ENCODE results near the gene GMPPA.

The GMPPA gene

DNA sequence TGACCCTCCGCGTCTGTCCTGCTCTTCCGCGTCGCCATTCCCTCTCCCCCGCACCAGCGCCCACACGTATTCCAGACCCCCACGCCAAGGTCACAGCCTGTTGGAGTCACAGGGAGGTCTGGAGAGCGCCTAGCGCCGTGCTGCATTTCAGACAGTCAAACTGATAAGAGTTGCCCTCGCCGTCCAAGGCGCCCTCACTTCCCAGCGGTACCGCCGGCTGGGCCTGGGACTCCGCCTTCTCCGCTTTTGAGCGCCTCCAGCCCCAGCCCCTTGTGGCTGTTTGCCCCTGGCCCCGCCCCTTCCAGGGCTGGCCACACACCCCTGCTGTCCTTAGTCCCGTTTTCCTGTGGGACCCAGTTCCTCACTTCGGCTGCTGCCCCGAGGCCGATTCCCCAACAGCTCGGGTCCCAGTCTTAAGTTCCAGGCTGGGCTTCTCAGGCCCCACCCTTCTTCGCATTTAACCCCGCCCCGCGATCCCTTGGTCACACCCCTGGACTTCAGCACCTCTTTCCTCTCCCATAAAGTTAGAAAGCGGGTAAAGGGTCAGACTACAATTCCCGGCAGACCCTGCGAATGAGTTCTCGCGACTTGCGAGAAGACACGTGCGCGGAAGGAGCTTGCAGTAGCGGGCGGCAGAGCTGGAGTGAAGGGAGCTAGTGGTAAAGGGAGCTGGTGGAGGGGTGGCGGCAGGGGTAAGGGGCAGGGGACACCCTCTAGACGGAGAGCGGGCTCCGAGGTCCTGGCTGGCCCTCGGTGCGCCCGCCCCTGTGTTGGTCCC is at the start of gene GMPPA:
Gene GMPPA, plus strand, starts transcription at position 612 of the 778 bp plus-strand sequence. CDS start 1,085 bp downstream, outside the sequence.
- DNase-seq (ENCODE audit: low read depth in 2 of 2, low spot score in 1 of 2), result peak; percentile 77 to 78

DNA sequence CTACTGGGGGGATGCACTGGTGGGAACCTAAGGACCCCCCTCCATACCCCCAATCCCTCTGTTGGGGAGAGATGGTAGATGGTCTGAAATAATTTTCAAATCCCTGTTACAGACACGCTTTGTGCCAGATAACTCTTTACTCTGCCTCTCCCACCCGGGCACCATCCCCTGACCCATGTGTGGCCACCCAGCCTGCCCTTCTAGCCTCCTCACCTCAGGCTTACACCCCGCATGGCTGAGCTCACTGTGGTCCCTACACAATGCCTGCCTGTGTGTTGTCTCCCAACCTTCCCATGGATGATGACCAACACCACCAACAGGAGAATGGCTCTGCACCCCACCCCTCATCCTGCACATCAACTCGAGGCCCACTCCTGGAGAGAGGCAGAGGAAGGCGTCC is 49.1 kb upstream of the GMPPA start:
- DNase-seq (ENCODE audit: low read depth in 2 of 2, low spot score in 1 of 2), result no peak

DNA sequence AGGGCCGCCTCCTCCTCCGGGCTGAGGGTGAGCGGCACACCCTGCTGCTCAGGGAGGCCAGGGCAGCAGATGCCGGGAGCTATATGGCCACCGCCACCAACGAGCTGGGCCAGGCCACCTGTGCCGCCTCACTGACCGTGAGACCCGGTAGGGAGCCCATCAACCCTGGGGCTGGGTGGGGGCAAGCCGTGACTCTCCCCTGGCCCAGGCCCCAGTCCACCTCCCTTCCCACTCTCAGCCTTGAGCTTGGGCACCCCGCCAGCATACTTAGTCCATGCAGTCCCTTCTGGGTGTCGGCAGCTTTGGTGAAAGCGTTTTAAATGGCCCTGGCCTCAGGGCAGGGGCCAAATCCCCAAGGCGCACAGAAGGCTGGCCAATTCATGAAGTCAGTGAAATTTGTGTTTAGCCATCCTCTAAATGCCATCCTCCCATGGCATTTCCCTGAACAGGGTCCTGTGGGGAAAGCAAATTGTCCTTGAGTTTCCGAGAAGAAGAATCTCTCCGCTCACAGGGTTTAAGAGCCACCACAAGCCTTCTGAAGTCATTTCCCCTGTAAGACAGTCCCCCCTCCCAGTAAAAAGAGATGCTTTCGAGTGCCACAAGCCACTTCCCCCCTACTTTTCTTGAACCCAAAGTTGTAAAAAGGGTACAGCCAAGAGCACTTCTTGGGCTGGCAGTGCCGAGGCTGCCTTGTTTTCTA is 46.9 kb upstream of the GMPPA start:
- DNase-seq (ENCODE audit: low read depth in 2 of 2, low spot score in 1 of 2), result no peak

DNA sequence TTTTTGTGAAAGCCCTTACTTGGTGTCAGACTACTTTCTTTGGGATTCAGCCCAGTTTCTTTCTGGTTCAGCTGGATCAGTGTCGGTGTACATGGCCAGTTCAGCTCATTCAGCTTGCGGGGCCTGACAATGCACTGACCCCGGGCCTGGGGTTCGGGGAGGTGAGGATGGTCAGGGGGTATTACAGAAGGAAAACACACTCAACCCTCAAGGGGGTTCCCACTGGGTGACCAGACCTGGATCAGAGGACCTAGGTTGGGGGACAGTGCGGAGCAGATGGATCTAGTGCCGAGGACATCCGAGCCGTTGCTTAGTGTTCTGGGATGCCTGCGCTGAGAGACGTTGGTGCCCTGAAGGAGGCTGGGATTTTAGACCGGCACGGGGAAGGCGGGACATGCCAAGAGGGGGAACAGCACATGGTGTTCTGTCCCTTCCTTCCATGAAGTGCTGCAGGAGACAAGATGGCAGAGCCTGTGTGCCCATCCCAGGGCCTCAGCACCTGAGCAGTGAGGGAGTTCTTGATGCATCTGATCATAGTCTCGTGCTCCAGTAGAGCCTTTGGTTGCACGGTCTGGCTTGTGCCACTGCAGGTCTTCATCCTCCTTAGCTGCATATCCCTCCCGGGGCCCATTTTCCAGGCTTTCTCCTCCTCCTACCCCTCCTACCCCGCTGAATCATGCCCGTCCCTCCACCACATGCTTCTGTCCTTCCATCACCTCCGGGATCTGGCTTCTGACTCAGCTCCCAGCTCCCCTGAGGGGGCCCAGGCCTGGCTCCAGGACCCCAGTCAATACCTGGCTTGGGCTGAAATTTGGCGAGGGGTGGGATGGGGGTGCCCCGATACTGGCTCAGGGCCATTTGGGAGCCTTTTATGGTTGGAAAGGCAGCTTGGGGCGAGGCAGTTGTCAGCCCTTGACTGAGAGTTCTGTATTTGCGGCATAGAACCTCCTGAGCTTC is 46.1 kb upstream of the GMPPA start:
- no peak for DNase-seq (ENCODE audit: low read depth in 2 of 2, low spot score in 1 of 2)

DNA sequence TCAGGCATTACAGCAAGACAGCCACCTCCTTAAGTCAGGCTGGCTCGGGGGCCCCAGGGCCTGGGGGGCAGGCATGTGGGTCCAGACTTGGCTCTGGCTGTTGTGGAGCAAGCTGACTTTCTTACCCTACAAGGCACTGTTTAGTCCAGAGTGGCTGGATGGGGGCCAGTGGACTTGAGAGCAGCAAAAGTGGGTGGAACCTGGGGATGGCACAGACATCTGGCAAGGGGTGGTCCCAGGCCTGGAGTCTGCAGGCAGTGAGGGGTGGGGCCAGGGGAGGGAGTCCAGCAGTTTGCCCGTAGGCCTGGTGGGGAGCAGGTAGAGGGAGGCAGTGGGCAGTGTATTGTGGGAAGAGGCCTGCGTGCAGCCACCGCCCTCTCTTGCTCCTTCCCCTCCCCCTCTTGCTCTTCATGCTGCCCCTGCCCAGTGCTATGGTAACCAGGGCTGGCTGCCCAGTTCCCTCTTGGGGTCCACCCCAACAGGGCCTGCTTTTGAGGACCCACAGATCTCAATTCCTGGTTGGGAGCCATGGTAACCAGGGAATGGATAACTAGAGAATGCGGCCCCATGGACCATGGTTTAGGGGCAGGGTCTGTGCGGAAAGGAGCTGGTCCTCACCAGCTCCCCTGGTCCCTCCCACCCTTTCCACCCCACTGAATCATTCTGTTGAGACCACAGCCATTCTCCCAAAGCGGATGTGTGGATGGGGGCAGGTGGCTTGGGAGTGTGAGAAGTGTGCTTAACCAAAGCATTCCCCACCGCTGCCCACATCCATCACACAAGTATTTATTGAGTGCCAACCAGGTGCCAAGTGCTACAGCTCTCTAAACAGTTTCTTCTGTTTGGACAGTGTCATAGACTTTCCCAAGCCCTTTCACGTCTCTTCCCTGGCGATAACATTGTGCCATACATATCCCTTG is 44.8 kb upstream of the GMPPA start:
- DNase-seq (ENCODE audit: low read depth in 2 of 2, low spot score in 1 of 2), result no peak

DNA sequence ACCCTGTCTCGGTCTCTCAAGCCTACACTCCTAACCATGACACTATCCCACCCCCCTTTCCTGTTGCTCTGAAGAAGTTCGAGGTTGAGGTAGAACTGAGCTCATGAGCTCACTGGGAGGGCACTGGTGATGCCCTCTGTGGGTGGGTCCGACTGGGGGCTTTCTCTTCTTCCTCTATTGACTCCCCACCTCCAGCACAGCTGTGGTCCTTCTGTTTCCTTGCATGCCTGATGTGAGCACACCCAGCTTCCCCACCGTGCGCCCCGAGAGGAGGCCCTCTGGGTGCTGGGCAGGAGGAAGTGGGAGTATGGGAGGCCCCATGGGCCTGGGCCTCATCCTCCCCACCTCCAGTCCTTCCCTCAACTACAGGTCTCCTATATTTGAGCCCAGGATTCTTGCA is 43.1 kb upstream of the GMPPA start:
- DNase-seq (ENCODE audit: low read depth in 2 of 2, low spot score in 1 of 2), result no peak

DNA sequence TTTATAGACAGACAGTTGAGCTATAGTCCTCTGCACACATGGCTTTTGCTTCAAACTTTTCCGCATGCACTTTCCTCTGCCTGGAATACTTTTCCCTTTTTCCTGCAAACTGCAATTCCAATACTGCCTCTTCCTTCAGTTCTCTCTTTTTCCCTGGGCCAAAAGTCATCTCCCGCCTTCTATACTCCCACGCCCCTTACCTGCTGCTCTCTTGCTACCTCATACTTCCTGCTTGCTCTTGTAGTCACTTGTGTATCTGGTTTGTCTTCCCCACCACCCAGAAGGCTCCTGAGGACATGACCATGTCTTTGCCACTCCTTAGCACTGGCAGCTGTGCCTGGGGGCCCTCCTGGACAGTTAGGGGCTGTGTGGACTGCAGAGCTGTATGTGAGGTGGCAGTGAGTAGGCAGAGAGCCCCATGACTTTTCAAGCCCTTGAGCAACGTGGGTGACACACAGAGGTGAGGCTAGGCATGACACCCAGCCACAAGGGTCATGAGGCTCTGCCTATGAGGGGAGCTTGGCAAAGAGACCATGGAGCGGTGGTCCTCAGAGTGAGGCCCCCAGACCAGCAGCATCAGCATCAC is 40.8 kb upstream of the GMPPA start:
- DNase-seq (ENCODE audit: low read depth in 2 of 2, low spot score in 1 of 2), result no peak

DNA sequence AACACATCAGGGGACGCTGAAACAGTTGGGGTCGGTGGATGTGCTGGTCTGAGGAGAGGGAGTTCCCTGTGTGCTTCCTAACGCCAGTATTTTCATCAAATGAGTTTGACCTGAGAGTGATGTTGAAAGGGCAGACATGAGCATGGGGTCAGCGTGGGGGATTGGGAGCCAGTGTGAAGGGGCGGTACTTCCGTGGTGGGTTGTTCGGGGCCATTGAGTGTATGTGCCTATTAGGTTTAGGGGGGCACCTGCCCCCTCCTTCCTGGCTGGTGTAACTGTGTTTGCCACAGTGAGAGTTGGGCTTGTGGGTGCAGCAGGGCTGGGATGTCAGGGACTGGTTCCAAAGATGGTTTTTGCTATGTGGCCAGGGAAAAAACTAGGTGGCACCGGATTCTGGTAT is 39.7 kb upstream of the GMPPA start:
- no peak for DNase-seq (ENCODE audit: low read depth in 2 of 2, low spot score in 1 of 2)

DNA sequence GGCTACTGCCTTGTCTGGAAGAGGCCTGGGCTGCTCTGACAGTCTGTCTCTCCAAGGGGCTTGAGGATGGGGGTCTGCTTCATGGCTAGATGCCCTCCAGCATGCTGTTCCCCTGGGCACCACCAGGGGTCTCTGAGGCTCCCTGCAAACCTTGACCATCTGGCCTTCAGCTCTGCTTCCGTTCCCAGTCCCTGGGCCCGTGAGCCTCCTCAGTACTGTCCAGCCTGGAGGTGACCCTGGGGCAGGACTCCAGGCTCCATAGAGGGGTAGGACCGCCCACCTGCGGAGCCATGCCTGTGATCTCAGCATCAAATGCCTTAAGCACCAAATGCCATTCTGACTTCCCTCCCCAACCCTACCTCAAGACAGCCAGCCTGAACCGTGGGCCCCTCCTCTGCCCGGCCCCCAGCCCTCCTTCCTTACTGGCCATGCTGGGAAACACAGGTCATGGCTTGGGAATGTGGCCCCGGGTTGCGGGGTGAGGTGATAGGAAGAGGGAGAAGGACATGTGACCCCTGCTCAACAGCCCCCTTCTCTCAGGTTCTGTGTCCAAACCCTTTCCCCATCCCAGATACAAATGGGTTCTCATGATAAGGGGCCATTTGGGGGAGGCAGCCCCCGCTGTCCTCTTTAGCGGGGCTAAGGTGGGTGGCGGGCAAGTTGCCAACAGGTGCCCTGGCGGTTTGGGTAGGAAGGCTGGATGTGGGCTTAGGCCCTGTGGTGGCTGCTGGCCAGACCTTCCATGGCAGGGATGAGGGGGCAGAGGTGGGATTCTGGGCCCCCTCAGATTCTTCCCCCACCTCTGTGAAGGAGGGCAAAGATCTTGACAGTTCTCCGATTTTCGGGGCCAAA is 39.0 kb upstream of the GMPPA start:
- DNase-seq (ENCODE audit: low read depth in 2 of 2, low spot score in 1 of 2), result no peak

DNA sequence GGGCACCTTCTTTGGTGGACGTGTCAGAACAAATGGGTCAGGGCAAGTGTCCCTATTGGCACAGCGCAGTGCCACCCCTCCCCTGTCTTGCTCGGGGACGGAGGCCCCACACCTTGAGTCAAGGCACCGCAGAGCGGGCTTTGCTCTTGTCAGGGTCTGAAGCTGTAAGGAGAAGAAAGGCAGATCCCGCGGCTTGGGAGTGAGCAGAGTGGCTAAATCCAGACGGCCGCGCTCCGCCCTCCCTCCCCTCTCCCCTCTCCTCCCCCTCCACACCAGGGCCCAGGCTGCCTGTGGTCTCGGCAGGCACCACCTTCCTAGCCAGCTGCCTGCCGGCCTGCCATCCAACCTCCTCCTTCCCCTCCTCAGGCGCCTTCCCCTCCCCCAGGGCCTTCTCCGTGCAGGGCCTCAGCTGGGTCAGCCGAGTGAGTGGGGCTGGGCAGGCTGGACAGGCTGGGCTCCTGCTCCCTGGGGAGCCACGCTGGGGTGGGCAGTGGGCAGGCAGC is 38.2 kb upstream of the GMPPA start:
- no peak for DNase-seq (ENCODE audit: low read depth in 2 of 2, low spot score in 1 of 2)

DNA sequence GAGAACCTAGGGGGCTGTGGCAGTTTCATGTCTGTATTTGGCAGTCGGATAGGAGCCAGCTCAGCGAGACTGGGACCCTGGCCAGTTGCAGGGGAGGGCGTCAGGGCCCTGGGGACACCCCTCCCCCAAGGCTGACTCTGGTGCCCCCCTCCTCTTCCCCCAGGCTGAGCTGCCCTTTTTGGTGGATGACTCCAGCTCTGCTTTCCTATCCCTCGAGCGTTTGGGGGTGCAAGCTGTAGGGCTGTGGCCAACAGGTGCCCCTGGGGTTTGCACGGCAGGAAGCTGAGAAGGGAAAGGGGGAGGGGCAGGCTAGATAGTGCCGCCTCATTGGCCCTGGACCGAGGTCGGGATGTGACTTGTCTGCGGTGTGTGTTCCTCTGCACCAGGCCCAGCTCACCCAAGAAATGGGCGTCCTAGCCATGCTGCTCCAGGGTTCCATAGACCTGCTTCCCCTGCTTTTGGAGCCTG is 37.6 kb upstream of the GMPPA start:
- DNase-seq (ENCODE audit: low read depth in 2 of 2, low spot score in 1 of 2), result no peak

DNA sequence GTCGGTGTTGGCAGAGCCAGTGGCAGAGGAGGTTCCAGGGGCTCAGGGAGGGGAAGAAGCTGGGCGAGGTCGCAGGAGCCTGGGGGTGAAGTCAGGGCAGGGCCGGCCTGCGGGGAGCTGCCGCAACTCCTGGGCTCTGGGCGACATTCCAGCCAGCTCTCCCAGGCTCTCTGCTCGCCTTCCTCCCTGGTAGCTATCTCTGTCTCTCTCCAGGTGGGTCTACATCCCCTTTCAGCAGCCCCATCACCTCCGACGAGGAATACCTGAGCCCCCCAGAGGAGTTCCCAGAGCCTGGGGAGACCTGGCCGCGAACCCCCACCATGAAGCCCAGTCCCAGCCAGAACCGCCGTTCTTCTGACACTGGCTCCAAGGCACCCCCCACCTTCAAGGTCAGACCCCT is 37.0 kb upstream of the GMPPA start:
- no peak for DNase-seq (ENCODE audit: low read depth in 2 of 2, low spot score in 1 of 2)

DNA sequence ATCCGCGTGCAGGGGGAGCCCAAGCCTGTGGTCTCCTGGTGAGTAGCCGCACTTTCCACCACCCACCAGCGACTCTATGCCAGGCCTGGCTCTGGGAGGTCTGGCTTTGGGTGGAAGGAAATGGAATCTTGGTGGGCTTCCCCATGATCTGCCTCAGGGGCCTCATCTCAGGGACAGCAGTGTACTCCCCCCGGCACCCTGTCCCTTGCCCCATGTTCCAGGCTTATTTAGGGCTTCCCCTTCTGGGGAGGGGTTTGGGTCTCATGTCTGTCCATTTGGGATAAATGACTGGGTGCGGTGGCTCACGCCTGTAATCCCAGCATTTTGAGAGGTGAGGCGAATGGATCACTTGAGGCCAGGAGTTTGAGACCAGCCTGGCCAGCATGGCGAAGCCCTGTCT is 36.3 kb upstream of the GMPPA start:
- DNase-seq (ENCODE audit: low read depth in 2 of 2, low spot score in 1 of 2), result no peak

DNA sequence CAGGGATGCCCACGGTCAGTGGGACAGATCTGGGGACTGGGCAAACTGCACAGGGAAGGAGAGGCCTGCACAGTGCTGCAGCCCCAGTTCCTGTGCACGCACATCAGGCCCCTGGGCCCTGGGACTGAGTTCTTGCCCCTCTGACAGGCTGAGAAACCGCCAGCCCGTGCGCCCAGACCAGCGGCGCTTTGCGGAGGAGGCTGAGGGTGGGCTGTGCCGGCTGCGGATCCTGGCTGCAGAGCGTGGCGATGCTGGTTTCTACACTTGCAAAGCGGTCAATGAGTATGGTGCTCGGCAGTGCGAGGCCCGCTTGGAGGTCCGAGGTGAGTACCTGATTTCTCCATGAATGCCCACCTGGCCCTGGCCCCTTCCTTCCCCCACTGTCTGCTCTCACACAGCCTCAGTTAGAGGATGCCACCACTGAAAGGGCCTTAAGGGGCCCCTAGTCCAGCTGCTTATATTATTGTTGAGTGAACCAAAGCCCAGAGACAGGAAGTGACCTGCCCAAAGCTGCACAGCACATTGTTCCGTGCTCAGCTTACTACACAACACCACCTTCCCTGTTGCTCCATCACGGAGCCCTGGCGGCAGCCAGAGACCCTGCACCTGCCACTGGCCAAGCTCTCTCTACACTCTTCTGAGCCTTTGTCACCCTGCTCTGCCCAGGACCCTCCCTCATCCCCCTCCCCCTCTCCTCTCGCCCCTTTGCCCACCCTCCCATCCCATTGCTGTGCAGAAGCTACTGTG is 34.2 kb upstream of the GMPPA start:
- no peak for DNase-seq (ENCODE audit: low read depth in 2 of 2, low spot score in 1 of 2)

DNA sequence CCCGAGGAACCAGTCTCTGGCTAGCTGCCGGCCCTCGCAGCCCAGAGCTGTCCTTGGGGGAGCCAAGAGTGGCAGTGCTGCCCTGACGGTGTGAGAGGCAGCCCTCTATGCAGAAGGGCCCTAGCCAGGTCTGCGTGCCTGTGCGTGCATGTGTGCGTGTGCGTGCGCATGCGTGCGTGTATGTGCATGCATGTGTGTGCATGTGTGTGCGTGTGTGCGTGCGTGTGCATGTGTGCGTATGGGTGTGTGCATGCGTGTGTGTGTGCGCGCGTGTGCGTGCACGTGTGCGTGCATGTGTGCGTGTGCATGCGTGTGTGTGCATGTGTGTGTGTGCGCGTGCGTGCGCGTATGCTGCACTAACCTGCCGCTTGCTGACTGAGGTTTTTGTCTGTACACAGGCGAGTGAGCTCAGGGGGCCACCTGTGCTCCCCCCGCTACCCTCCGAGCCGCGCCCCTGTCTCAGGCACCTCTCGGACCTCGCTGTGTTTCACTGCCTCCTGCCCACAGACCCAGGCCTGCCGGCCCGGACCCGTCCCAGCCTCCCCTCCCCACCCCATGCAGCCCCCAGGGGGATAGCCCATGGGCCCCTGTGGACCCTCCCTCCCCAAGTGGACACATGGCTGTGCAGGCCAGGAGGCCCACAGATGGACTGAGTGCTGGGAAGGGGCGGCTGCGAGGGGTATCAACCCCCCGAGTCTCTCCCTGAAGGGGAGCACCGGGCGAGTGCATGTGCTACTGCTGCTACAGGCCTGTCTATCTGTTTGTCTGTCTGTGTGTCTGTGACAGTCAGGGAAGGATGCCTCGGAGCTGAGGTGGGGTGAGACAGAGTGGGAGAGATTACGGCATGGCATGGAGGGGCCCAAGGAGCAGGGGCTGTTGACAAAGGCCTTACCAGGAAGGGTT is 32.8 kb upstream of the GMPPA start:
- DNase-seq (ENCODE audit: low read depth in 2 of 2, low spot score in 1 of 2), result no peak

DNA sequence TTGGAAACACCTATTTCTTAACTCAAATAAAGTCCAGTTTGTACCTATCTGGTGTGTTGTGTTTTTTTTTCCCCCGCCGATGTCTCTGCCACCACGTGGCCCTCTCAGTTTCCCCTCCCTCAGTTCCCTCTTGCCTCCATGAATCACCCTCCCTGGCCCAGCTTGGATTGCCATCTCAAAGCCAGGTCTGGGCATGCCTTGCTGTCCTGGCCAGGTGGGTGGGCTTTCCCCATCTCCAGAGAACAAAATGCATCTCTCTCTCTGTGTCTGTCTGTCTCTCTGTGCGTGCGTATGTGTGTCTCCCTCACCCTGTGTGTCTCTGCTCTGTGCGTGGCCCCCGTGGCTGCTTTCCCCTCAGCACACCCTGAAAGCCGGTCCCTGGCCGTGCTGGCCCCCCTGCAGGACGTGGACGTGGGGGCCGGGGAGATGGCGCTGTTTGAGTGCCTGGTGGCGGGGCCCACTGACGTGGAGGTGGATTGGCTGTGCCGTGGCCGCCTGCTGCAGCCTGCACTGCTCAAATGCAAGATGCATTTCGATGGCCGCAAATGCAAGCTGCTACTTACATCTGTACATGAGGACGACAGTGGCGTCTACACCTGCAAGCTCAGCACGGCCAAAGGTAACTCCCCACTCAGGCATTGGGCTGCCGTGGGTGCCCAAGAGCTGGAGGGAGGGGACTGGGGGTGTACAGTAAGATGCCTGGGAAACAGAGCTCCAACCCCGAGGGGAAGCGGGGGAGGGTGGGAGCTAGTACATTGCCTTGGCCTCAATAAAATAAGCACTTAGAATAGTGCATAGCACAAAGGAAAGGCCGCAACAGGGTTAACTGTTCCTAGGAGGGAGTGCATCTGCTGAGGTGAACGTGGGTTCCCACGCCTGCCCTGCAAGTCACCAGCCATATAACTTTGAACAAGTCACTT is 31.6 kb upstream of the GMPPA start:
- DNase-seq (ENCODE audit: low read depth in 2 of 2, low spot score in 1 of 2), result no peak

Data from stimulated activated CD8-positive, alpha-beta memory T cell treated with anti-CD3 and anti-CD28 coated beads, Interleukin-4, amount 100 ng/mL, for 1 hour (primary cell).